ENCODE measurements around the gene KCNMA1.

DNA sequence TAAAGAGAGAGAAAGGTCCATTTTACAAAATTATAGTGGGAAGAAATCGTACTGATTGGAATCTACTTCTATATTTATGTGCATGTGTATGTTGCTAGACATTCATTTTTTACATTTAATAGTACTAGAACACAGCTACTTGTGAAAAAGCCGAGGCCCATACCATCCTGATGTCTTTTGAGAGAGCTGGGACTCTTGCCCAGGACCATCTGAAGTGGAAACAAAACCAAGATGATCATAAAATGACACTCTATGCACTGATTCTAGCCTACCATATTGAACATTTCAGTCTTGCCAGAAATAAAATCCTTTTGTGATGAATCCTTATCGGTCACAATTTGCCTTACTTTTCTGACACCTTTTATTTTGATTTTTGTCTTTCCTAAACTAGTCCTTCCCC lies 640.0 kb downstream of the KCNMA1 start:
- TF ChIP-seq CTCF (IDR thresholded peaks at IDR 0.05) (no peak), POLR2A (IDR thresholded peaks at IDR 0.05) (no peak)

Measured in vagina (tissue), 2 donors.